GM12872 (cell line): Measurements from ENCODE around the gene DCDC2C.

Experiments
- CTCF ChIP-seq: IDR thresholded peaks from 3 replicates; pipeline ENCODE4 v1.5.1; 2011; ENCODE audit warnings: low read depth, mild to moderate bottlenecking, low read length, moderate library complexity; ENCODE audit not compliant: insufficient read depth

The DCDC2C gene

GRCh38 chr2:3870222-3870621, 166.8 kb downstream of the DCDC2C start:
- no peak for TF ChIP-seq CTCF

- no peak for TF ChIP-seq CTCF
Measured at GRCh38 chr2:3871002-3871401, 167.6 kb downstream of the DCDC2C start.

- TF ChIP-seq CTCF: no peak
Measured at GRCh38 chr2:3872451-3872850, 169.1 kb downstream of the DCDC2C start.

GRCh38 chr2:3873899-3874298, 170.5 kb downstream of the DCDC2C start:
- TF ChIP-seq CTCF: no peak

- TF ChIP-seq CTCF: no peak
Measured at GRCh38 chr2:3876221-3876620, 172.8 kb downstream of the DCDC2C start.

- no peak for TF ChIP-seq CTCF
Measured at GRCh38 chr2:3876685-3877084, 173.3 kb downstream of the DCDC2C start.

GRCh38 chr2:3885629-3886628, 182.6 kb downstream of the DCDC2C start:
- TF ChIP-seq CTCF: no peak
